IMR-90 (cell line): ENCODE measurements around the gene HSD17B14. TPM values are rescaled to one million over a fixed set of nuclear protein-coding genes. Genes with fewer than 3 reads are reported as not detected.

Experiments used
- ATAC-seq: fragments of 200-7000 bp; cut with Tn5 transposase; 2 replicates; pipeline ENCODE4 v1.9.1; 2020; ENCODE audit warnings: low read depth, mild to moderate bottlenecking, moderate library complexity
- BruUV-seq: library from RNA; stranded (reverse); fragments of 400-500 nt; replicated peaks from 2 replicates; lab custom pipeline; 2021; lab: Mats Ljungman, UMichigan
- CTCF ChIA-PET: fragments of 300-600 bp; formaldehyde crosslinking; extraction: SDS; loops from one replicate; lab custom pipeline; 2021; ENCODE audit warnings: antibody characterized with exemption; lab: Yijun Ruan, JAX
- POLR2A ChIA-PET: fragments of 300-600 bp; sonication (Branson Sonifier 250); formaldehyde crosslinking; loops from one replicate; lab custom pipeline; 2022; ENCODE audit warnings: antibody characterized with exemption; ENCODE audit not compliant: unreplicated experiment; lab: Charles Lee
- DNase-seq: peaks from one replicate; pipeline ENCODE4 v3.0.0; 2013
- H2AFZ ChIP-seq: replicated peaks from 2 replicates; pipeline ENCODE3; 2013; ENCODE audit warnings: low read length, mild to moderate bottlenecking; ENCODE audit not compliant: poor library complexity
- H2AK5ac ChIP-seq: 2 replicates; pipeline ENCODE4 v1.6.1; 2013; ENCODE audit warnings: low read depth, low read length, inconsistent platforms
- H2AK9ac ChIP-seq: replicated peaks from 2 replicates; pipeline ENCODE3; 2013; ENCODE audit warnings: mild to moderate bottlenecking, low read depth, low read length, moderate library complexity; ENCODE audit not compliant: poor library complexity
- H2BK120ac ChIP-seq: 2 replicates; pipeline ENCODE4 v1.6.1; 2013; ENCODE audit warnings: low read depth, low read length, inconsistent platforms
- H2BK15ac ChIP-seq: 3 replicates; pipeline ENCODE4 v1.6.1; 2013; ENCODE audit warnings: low read depth, low read length, inconsistent platforms
- H2BK20ac ChIP-seq: 2 replicates; pipeline ENCODE4 v1.6.1; 2013; ENCODE audit warnings: low read depth, mild to moderate bottlenecking, inconsistent platforms, low read length, moderate library complexity
- H2BK5ac ChIP-seq: 2 replicates; pipeline ENCODE4 v1.6.1; 2013; ENCODE audit warnings: mild to moderate bottlenecking, low read depth, low read length, inconsistent platforms; ENCODE audit not compliant: poor library complexity, severe bottlenecking
- H3K14ac ChIP-seq: replicated peaks from 2 replicates; pipeline ENCODE4 v1.6.1; 2013; ENCODE audit warnings: low read depth, low read length, inconsistent platforms
- H3K18ac ChIP-seq: 2 replicates; pipeline ENCODE4 v1.6.1; 2013; ENCODE audit warnings: low read depth, low read length, control low read depth
- H3K23ac ChIP-seq: 2 replicates; pipeline ENCODE4 v1.6.1; 2013; ENCODE audit warnings: low read depth, low read length, inconsistent platforms
- H3K27ac ChIP-seq: 2 replicates; pipeline ENCODE4 v1.5.1; 2013; ENCODE audit warnings: mild to moderate bottlenecking, control low read depth, low read length; ENCODE audit not compliant: insufficient read depth
- H3K27me3 ChIP-seq: 2 replicates; pipeline ENCODE4 v1.6.1; 2013; ENCODE audit warnings: low read length; ENCODE audit not compliant: control insufficient read depth, insufficient read depth
- H3K36me3 ChIP-seq: 2 replicates; pipeline ENCODE4 v1.6.1; 2013; ENCODE audit warnings: low read length, mixed read lengths; ENCODE audit not compliant: control insufficient read depth, insufficient read depth
- H3K4ac ChIP-seq: 2 replicates; pipeline ENCODE4 v1.6.1; 2013; ENCODE audit warnings: low read depth, low read length, inconsistent platforms
- H3K4me1 ChIP-seq: 2 replicates; pipeline ENCODE4 v1.6.1; 2013; ENCODE audit warnings: low read length, mixed read lengths; ENCODE audit not compliant: control insufficient read depth, insufficient read depth
- H3K4me2 ChIP-seq: 2 replicates; pipeline ENCODE4 v1.6.1; 2013; ENCODE audit warnings: low read depth, mild to moderate bottlenecking, control low read depth, low read length, moderate library complexity
- H3K4me3 ChIP-seq: 2 replicates; pipeline ENCODE4 v1.5.1; 2013; ENCODE audit warnings: low read depth, mild to moderate bottlenecking, control low read depth, low read length, moderate library complexity; ENCODE audit not compliant: insufficient read depth
- H3K56ac ChIP-seq: 2 replicates; pipeline ENCODE4 v1.6.1; 2013; ENCODE audit warnings: low read length, inconsistent platforms; ENCODE audit not compliant: insufficient read depth; ENCODE audit errors: extremely low read depth
- H3K79me1 ChIP-seq, 2 experiments: 2 replicates each; pipeline ENCODE4 v1.6.1; 2013; ENCODE audit warnings: low read length in 2 of 2, inconsistent platforms in 1 of 2, low read depth in 1 of 2
- H3K9ac ChIP-seq: 2 replicates; pipeline ENCODE4 v1.6.1; 2013; ENCODE audit warnings: low read depth, low read length, control low read depth
- H3K9me1 ChIP-seq: 2 replicates; pipeline ENCODE4 v1.6.1; 2013; ENCODE audit warnings: low read length, inconsistent platforms; ENCODE audit not compliant: insufficient read depth
- H3K9me3 ChIP-seq: 2 replicates; pipeline ENCODE4 v1.6.1; 2013; ENCODE audit warnings: low read length; ENCODE audit not compliant: control insufficient read depth, insufficient read depth
- H4K20me1 ChIP-seq: 2 replicates; pipeline ENCODE4 v1.6.1; 2013; ENCODE audit warnings: low read length, inconsistent platforms; ENCODE audit not compliant: insufficient read depth
- H4K5ac ChIP-seq: 2 replicates; pipeline ENCODE4 v1.6.1; 2013; ENCODE audit warnings: mild to moderate bottlenecking, low read depth, low read length, control low read depth
- H4K8ac ChIP-seq, 2 experiments: 2 replicates each; pipeline ENCODE4 v1.6.1; 2013; ENCODE audit warnings: low read depth in 2 of 2, low read length in 2 of 2, control low read depth in 1 of 2, inconsistent platforms in 1 of 2
- H4K91ac ChIP-seq: 2 replicates; pipeline ENCODE4 v1.6.1; 2013; ENCODE audit warnings: low read depth, low read length, inconsistent platforms; ENCODE audit not compliant: insufficient read depth
- BHLHE40 ChIP-seq: fragments of 150-350 bp; IDR thresholded peaks from 2 replicates; pipeline ENCODE4 v1.6.1; 2016; ENCODE audit warnings: mild to moderate bottlenecking, low read depth, low read length
- CTCF ChIP-seq: conservative IDR thresholded peaks from 2 replicates; pipeline ENCODE4 v1.5.1; 2012; ENCODE audit warnings: mild to moderate bottlenecking, low read depth, low read length, improper control_type of control experiment
- FOS ChIP-seq: fragments of 150-350 bp; IDR thresholded peaks from 2 replicates; pipeline ENCODE4 v1.6.1; 2016; ENCODE audit warnings: low read depth, low read length
- MAFK ChIP-seq: IDR thresholded peaks from 2 replicates; pipeline ENCODE4 v1.6.1; 2012; ENCODE audit warnings: low read depth, low read length, improper control_type of control experiment
- MAZ ChIP-seq: IDR thresholded peaks from 2 replicates; pipeline ENCODE4 v1.6.1; 2012; ENCODE audit warnings: low read depth, mild to moderate bottlenecking, low read length, improper control_type of control experiment, moderate library complexity, borderline replicate concordance
- MXI1 ChIP-seq: IDR thresholded peaks from 2 replicates; pipeline ENCODE4 v1.6.1; 2012; ENCODE audit warnings: low read depth, mild to moderate bottlenecking, low read length, moderate library complexity, borderline replicate concordance
- RFX5 ChIP-seq: IDR thresholded peaks from 2 replicates; pipeline ENCODE4 v1.8.0; 2012; ENCODE audit warnings: low read depth, mild to moderate bottlenecking, low read length, moderate library complexity
- SMC3 ChIP-seq: fragments of 150-350 bp; IDR thresholded peaks from 2 replicates; pipeline ENCODE4 v1.6.1; 2016; ENCODE audit warnings: low read depth, mild to moderate bottlenecking, antibody characterized with exemption, low read length, moderate library complexity
- WGBS, 2 experiments: methylation state at CpG; one replicate each; pipeline versions ENCODE4 v1.1.5 to v1.1.7; 2013; ENCODE audit warnings: missing lambda C conversion rate in 2 of 2; ENCODE audit not compliant: insufficient read length in 1 of 2; ENCODE audit errors: extremely low coverage in 2 of 2; 5-methylcytosine and 5-hydroxymethylcytosine counted together
- dilution Hi-C: fragments of 300-500 bp; cut with HindIII; formaldehyde crosslinking; loops from one replicate; pipeline ENCODE4 v1.14.3; 2018; ENCODE audit warnings: low sequenced_read_pairs; ENCODE audit not compliant: unreplicated experiment
- in situ Hi-C: fragments of 300-500 bp; cut with MboI; formaldehyde crosslinking; loops from 3 replicates; pipeline ENCODE4 v1.14.3; 2019; ENCODE audit warnings: low sequenced_read_pairs, inconsistent platforms, mixed read lengths
- intact Hi-C: fragments of 100-400 bp; cut with micrococcal nuclease; formaldehyde crosslinking; loops from 2 replicates; pipeline ENCODE4 v1.10.0; 2022
- polyA plus RNA-seq, 3 experiments: library from polyadenylated mRNA; depleted of rRNA; stranded (reverse); fragments of >200 nt; gene quantifications; 2 replicates each; pipeline ENCODE4 v1.2.3, GENCODE V29; 2012; ENCODE audit warnings: low replicate concordance in 1 of 3
- total RNA-seq: library from RNA; depleted of rRNA; stranded (reverse); fragments of >200 nt; gene quantifications from 2 replicates; pipeline ENCODE4 v1.2.3, GENCODE V29; 2012
- TF ChIP-seq, protein P1 (sequence below): fragments of 150-350 bp; IDR thresholded peaks from 2 replicates; pipeline ENCODE4 v1.6.1; 2016; ENCODE audit warnings: low read depth, mild to moderate bottlenecking, low read length, moderate library complexity, borderline replicate concordance
- TF ChIP-seq, protein P2 (sequence below): fragments of 150-350 bp; IDR thresholded peaks from 2 replicates; pipeline ENCODE4 v1.6.1; 2017; ENCODE audit warnings: mild to moderate bottlenecking, antibody characterized with exemption, low read length, low read depth

The HSD17B14 gene
- total and polyA plus RNA-seq, 2 of the 4 experiments (the other 2 are of a cell fraction), result 0.54 to 4.5 TPM

GRCh38 chr19:48780631-48781391, 55.5 kb downstream of the HSD17B14 start:
- Histone ChIP-seq H3K4me2 (no peak overlapping the region), H3K4me3 (no peak overlapping the region), H3K23ac (no peak overlapping the region), H3K27me3 (peaks cover 6% of the 10 kb centered on the region), H3K4ac (peak overlapping the region; percentile 49; the same call in 1 of the 2 replicates), H3K18ac (no peak overlapping the region; the same call in 1 of the 2 replicates), H2BK120ac (peak overlapping the region; percentile 17; the same call in 1 of the 2 replicates), H3K9me1 (no peaks in the 10 kb centered on the region), H2BK5ac (no peak overlapping the region), H4K8ac (peak overlapping the region in 1 of 2 experiments; percentile 52; a peak in 1 of 4 replicates), H3K56ac (no peak overlapping the region), H2AK9ac (no peak overlapping the region), H3K9me3 (no peaks in the 10 kb centered on the region), H3K4me1 (peaks cover 5% of the 10 kb centered on the region), H2AK5ac (peak overlapping the region; percentile 24), H4K20me1 (no peaks in the 10 kb centered on the region), H2AFZ (peak overlapping the region; percentile 62), H3K79me1 (no peaks in the 10 kb centered on the region), H3K36me3 (no peaks in the 10 kb centered on the region), H3K27ac (no peak overlapping the region; the same call in 1 of the 2 replicates), H4K91ac (peak overlapping the region; percentile 40; the same call in 1 of the 2 replicates), H4K5ac (no peak overlapping the region), H2BK20ac (no peak overlapping the region; the same call in 1 of the 2 replicates), H2BK15ac (peak overlapping the region; percentile 23; the same call in 1 of the 3 replicates), H3K9ac (no peak overlapping the region), H3K14ac (no peak overlapping the region; the same call in 1 of the 2 replicates)
- in situ Hi-C loops (no loop called here), dilution Hi-C loops (no loop called here), intact Hi-C loops (loop anchor here (5.0 to 10.0 kb wide), 2 partner anchors 104 to 444 kb away; no protein-coding TSS in a partner anchor)
- DNase-seq (peak; percentile 58), ATAC-seq (peak; percentile 55)
- POLR2A ChIA-PET, result no interaction called here
- BruUV-seq, result no TSS peak
- no peak for TF ChIP-seq CTCF
- TF ChIP-seq BHLHE40, result peak; percentile 86
- TF ChIP-seq MAZ, result no peak
- no peak for TF ChIP-seq SMC3
- TF ChIP-seq, protein P1, sequence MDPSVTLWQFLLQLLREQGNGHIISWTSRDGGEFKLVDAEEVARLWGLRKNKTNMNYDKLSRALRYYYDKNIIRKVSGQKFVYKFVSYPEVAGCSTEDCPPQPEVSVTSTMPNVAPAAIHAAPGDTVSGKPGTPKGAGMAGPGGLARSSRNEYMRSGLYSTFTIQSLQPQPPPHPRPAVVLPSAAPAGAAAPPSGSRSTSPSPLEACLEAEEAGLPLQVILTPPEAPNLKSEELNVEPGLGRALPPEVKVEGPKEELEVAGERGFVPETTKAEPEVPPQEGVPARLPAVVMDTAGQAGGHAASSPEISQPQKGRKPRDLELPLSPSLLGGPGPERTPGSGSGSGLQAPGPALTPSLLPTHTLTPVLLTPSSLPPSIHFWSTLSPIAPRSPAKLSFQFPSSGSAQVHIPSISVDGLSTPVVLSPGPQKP, result no peak
- TF ChIP-seq RFX5, result no peak
- TF ChIP-seq MAFK, result 0 out of 2 replicates have a peak, but pooled peaks have one; percentile 4
- TF ChIP-seq, protein P2, sequence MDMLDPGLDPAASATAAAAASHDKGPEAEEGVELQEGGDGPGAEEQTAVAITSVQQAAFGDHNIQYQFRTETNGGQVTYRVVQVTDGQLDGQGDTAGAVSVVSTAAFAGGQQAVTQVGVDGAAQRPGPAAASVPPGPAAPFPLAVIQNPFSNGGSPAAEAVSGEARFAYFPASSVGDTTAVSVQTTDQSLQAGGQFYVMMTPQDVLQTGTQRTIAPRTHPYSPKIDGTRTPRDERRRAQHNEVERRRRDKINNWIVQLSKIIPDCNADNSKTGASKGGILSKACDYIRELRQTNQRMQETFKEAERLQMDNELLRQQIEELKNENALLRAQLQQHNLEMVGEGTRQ, result peak; percentile 87
- TF ChIP-seq FOS, result peak; percentile 45; the same call in 1 of the 2 replicates
- TF ChIP-seq MXI1, result no peak
- CTCF ChIA-PET, result no interaction called here
- 62% methylated on average over 3 of the region's 14 CpGs; no CpG with 5 or more reads in 1 of the 2 experiments for WGBS, 2 experiments
